ENCODE data around the gene KLHL29. TPM values are rescaled to one million over a fixed set of nuclear protein-coding genes. Genes with fewer than 3 reads are reported as not detected.
A peak's percentile ranks its signal among the peaks of the same experiment; 100 is the strongest.
"Not testable (repeated sequence)": the region's sequence is repeated elsewhere in the genome, so short reads cannot be mapped to it uniquely, and the experiment has no call there.

The KLHL29 gene
- polyA plus RNA-seq, 3 donors: 0.03 TPM; not detected in 2

- H3K9ac ChIP-seq (ENCODE audit: insufficient read depth, low read length, poor library complexity, severe bottlenecking): no peak overlapping the region
- no peak overlapping the region for H3K4me3 ChIP-seq (replicated peaks in 1 of 3; ENCODE audit: low read depth in 2 of 3, low read length in 3 of 3)
- 88% methylated on average over 8 of the region's 8 CpGs for WGBS (ENCODE audit: insufficient coverage)
- H3K27ac ChIP-seq (ENCODE audit: low read depth in 1 of 2, low read length in 2 of 2): no peak overlapping the region
- intact Hi-C loops (cut with micrococcal nuclease): no loop called here
- H3K4me1 ChIP-seq (ENCODE audit: control insufficient read depth in 1 of 2, insufficient read depth in 2 of 2, low read length in 2 of 2): no peaks in the 10 kb centered on the region
- DNase-seq: no peak
- no peak overlapping the region for H3K4me2 ChIP-seq (replicated peaks; ENCODE audit: extremely low read depth, low read length, poor library complexity, severe bottlenecking)
- no peak overlapping the region for H2AFZ ChIP-seq (ENCODE audit: insufficient read depth, low read depth, low read length, poor library complexity, severe bottlenecking)
- H3K27me3 ChIP-seq (ENCODE audit: control insufficient read depth in 2 of 2, insufficient read depth in 2 of 2, low read length in 2 of 2): peaks cover 0 to 7% of the 10 kb centered on the region in 2 donors
- H3K9me3 ChIP-seq (replicated peaks in 1 of 2; ENCODE audit: control insufficient read depth in 1 of 2, insufficient read depth in 1 of 2, low read length in 2 of 2): no peaks in the 10 kb centered on the region
- Mint-ChIP-seq H3K27ac (no peak overlapping the region), H3K27me3 (ENCODE audit: low read depth in 3 of 3) (peaks cover 12 to 19% (median 15%) of the 10 kb centered on the region in 3 donors), H3K36me3 (no peaks in the 10 kb centered on the region), H3K4me3 (no peak overlapping the region), H3K4me1 (no peaks in the 10 kb centered on the region), H3K9me3 (peaks cover 0 to 4% (median 2%) of the 10 kb centered on the region in 7 donors)
- no peaks in the 10 kb centered on the region for H3K79me2 ChIP-seq (ENCODE audit: insufficient read depth, low read length)
- TF ChIP-seq CTCF (IDR thresholded peaks at IDR 0.05): no peak
- H3K36me3 ChIP-seq (replicated peaks in 1 of 2; ENCODE audit: control insufficient read depth in 1 of 2, insufficient read depth in 2 of 2, low read length in 2 of 2): no peaks in the 10 kb centered on the region
- no peaks in the 10 kb centered on the region for H4K20me1 ChIP-seq (ENCODE audit: insufficient read depth, low read length)
These were observed 38.2 kb upstream of the KLHL29 start for GRCh38 chr2:23346781-23347180.

- peaks cover 0 to 4% (median 0%) of the 10 kb centered on the region in 7 donors for H3K9me3 Mint-ChIP-seq
- WGBS (ENCODE audit: insufficient coverage): 92% methylated on average over 15 of the region's 18 CpGs
- H3K9me3 ChIP-seq (replicated peaks in 1 of 2; ENCODE audit: control insufficient read depth in 1 of 2, insufficient read depth in 1 of 2, low read length in 2 of 2): no peaks in the 10 kb centered on the region
- H3K27ac Mint-ChIP-seq: peak overlapping the region in 1 of 7 donors; percentile 33
- H3K36me3 ChIP-seq (replicated peaks in 1 of 2; ENCODE audit: control insufficient read depth in 1 of 2, insufficient read depth in 2 of 2, low read length in 2 of 2): no peaks in the 10 kb centered on the region
- H3K4me1 Mint-ChIP-seq: no peaks in the 10 kb centered on the region
- no peak for DNase-seq
- H3K4me2 ChIP-seq (replicated peaks; ENCODE audit: extremely low read depth, low read length, poor library complexity, severe bottlenecking): no peak overlapping the region
- no peak overlapping the region for H3K27ac ChIP-seq (ENCODE audit: low read depth in 1 of 2, low read length in 2 of 2)
- H3K4me3 ChIP-seq (replicated peaks in 1 of 3; ENCODE audit: low read depth in 2 of 3, low read length in 3 of 3): no peak overlapping the region
- H3K9ac ChIP-seq (ENCODE audit: insufficient read depth, low read length, poor library complexity, severe bottlenecking): no peak overlapping the region
- H3K36me3 Mint-ChIP-seq: no peaks in the 10 kb centered on the region
- no peaks in the 10 kb centered on the region for H3K4me1 ChIP-seq (ENCODE audit: control insufficient read depth in 1 of 2, insufficient read depth in 2 of 2, low read length in 2 of 2)
- no peak overlapping the region for H2AFZ ChIP-seq (ENCODE audit: insufficient read depth, low read depth, low read length, poor library complexity, severe bottlenecking)
- no peak overlapping the region for H3K4me3 Mint-ChIP-seq
- H4K20me1 ChIP-seq (ENCODE audit: insufficient read depth, low read length): no peaks in the 10 kb centered on the region
- H3K27me3 ChIP-seq (ENCODE audit: control insufficient read depth in 2 of 2, insufficient read depth in 2 of 2, low read length in 2 of 2): peaks cover 0 to 14% of the 10 kb centered on the region in 2 donors
- TF ChIP-seq CTCF (IDR thresholded peaks at IDR 0.05): no peak
- intact Hi-C loops (cut with micrococcal nuclease): no loop called here
- no peaks in the 10 kb centered on the region for H3K79me2 ChIP-seq (ENCODE audit: insufficient read depth, low read length)
- peaks cover 15 to 25% (median 18%) of the 10 kb centered on the region in 3 donors for H3K27me3 Mint-ChIP-seq (ENCODE audit: low read depth in 3 of 3)
These were observed 37.4 kb upstream of the KLHL29 start for GRCh38 chr2:23347471-23348092.

- H3K36me3 ChIP-seq (replicated peaks in 1 of 2; ENCODE audit: control insufficient read depth in 1 of 2, insufficient read depth in 2 of 2, low read length in 2 of 2); H4K20me1 ChIP-seq (ENCODE audit: insufficient read depth, low read length); H3K4me3 ChIP-seq (replicated peaks in 1 of 3; ENCODE audit: low read depth in 2 of 3, low read length in 3 of 3); H3K9me3 Mint-ChIP-seq; H3K9ac ChIP-seq (ENCODE audit: insufficient read depth, low read length, poor library complexity, severe bottlenecking); H3K27ac ChIP-seq (ENCODE audit: low read depth in 1 of 2, low read length in 2 of 2); H3K4me2 ChIP-seq (replicated peaks; ENCODE audit: extremely low read depth, low read length, poor library complexity, severe bottlenecking); H3K4me1 ChIP-seq (ENCODE audit: control insufficient read depth in 1 of 2, insufficient read depth in 2 of 2, low read length in 2 of 2); H2AFZ ChIP-seq (ENCODE audit: insufficient read depth, low read depth, low read length, poor library complexity, severe bottlenecking); H3K79me2 ChIP-seq (ENCODE audit: insufficient read depth, low read length); DNase-seq; intact Hi-C loops (cut with micrococcal nuclease); H3K4me1 Mint-ChIP-seq; H3K9me3 ChIP-seq (replicated peaks in 1 of 2; ENCODE audit: control insufficient read depth in 1 of 2, insufficient read depth in 1 of 2, low read length in 2 of 2); H3K4me3 Mint-ChIP-seq; H3K36me3 Mint-ChIP-seq: not testable (repeated sequence)
- peak overlapping the region in 1 of 7 donors; percentile 33 for H3K27ac Mint-ChIP-seq
- WGBS (ENCODE audit: insufficient coverage): 100% methylated on average over 2 of the region's 10 CpGs
- peaks cover 17 to 29% (median 18%) of the 10 kb centered on the region in 3 donors for H3K27me3 Mint-ChIP-seq (ENCODE audit: low read depth in 3 of 3)
- peaks cover 2 to 14% of the 10 kb centered on the region in 2 donors for H3K27me3 ChIP-seq (ENCODE audit: control insufficient read depth in 2 of 2, insufficient read depth in 2 of 2, low read length in 2 of 2)
These were observed 36.9 kb upstream of the KLHL29 start for GRCh38 chr2:23348093-23348481.
